Ascending aorta (tissue), 2 donors: ENCODE data around the gene SEPTIN11. TPM values are rescaled to one million over a fixed set of nuclear protein-coding genes. Genes with fewer than 3 reads are reported as not detected.

Experiments used
- DNase-seq, 2 donors: peaks; one replicate each; pipeline ENCODE4 v3.0.0-alpha.2; 2019; ENCODE audit warnings: low spot score in 2 of 2
- H3K27ac ChIP-seq, 2 donors: fragments of 200-600 bp; sonication (generic); one replicate each; pipeline ENCODE4 v1.5.1; 2016 to 2017; ENCODE audit warnings: mild to moderate bottlenecking in 1 of 2
- H3K27me3 ChIP-seq: fragments of 200-600 bp; sonication (generic); one replicate; pipeline ENCODE4 v1.5.1; 2017
- H3K36me3 ChIP-seq, 2 donors: fragments of 200-600 bp; sonication (generic); one replicate each; pipeline ENCODE4 v1.5.1; 2016
- H3K4me1 ChIP-seq, 2 donors: fragments of 200-600 bp; sonication (generic); one replicate each; pipeline ENCODE4 v1.5.1; 2016 to 2017; ENCODE audit warnings: mild to moderate bottlenecking in 1 of 2
- H3K4me3 ChIP-seq, 2 donors: fragments of 200-600 bp; sonication (generic); one replicate each; pipeline ENCODE4 v1.5.1; 2016 to 2017; ENCODE audit warnings: mild to moderate bottlenecking in 1 of 2
- H3K9me3 ChIP-seq, 2 donors: fragments of 200-600 bp; sonication (generic); one replicate each; pipeline ENCODE4 v1.5.1; 2016
- intact Hi-C: fragments of 100-400 bp; cut with DNase I; formaldehyde crosslinking; loops from one replicate; pipeline ENCODE4 v1.15.1; 2023
- total RNA-seq: library from RNA; depleted of rRNA; stranded (reverse); fragments of >200 nt; gene quantifications from one replicate; pipeline ENCODE4 v1.1.0, GENCODE V29; 2016
- TF ChIP-seq, protein P1 (sequence below), 3 experiments: fragments of 200-600 bp in 2 of 3; fragments of 450-650 bp in 1 of 3; sonication (generic) in 2 of 3; IDR thresholded peaks; one replicate each; pipeline ENCODE4 v1.5.1; 2016 to 2019; ENCODE audit warnings: antibody characterized with exemption in 3 of 3, mild to moderate bottlenecking in 1 of 3, moderate library complexity in 1 of 3

SEPTIN11 gene
- total RNA-seq, 1 donor from 2014 or later: 48.0 TPM

DNA sequence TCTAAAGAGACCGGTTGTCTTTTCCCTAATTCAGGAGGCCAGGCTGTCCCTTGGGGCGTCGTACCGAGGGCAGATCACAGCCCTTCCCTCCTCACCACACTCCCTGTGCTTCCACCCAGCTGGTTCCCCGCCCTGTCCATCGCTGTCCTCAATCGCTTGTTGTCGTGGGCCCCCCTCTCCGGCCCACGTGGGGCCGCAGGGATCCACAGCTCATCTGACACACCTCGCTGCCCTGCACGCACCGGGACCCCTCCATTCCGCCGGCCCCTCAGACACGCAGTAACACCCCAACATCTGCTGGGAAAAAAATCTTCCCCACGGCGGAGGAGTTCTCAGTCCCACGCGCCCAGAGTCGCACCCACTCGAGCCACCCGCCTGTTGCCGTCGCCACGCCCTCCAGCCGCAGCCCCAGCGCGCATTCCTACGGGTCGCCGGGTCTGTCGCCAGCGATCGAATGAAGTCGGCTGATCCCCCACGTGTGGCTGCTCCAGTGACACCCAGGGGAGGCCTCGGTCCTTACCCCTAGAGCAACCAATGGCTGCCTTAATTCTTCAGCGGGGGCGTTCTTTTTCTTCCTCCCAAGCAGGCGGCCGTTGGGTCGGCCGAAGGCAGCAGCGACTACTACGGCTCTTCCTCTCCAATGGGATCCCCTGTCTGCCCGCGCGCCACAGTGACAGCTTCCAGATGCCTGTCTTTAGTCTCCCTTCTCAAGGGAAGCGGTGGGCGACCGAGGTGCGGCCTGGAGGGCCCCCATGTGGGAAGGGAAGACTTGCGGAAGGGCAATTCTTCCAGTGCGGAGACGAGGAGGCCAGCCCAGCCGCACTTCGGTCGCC is 893 bp upstream of the SEPTIN11 start:
- peaks cover 4 to 28% of the 10 kb centered on the region in 2 donors for H3K4me1 ChIP-seq
- intact Hi-C loops: loop anchor here (1.0 to 10.0 kb wide), 6 partner anchors 96 to 334 kb away; no protein-coding TSS in a partner anchor
- TF ChIP-seq, protein P1, sequence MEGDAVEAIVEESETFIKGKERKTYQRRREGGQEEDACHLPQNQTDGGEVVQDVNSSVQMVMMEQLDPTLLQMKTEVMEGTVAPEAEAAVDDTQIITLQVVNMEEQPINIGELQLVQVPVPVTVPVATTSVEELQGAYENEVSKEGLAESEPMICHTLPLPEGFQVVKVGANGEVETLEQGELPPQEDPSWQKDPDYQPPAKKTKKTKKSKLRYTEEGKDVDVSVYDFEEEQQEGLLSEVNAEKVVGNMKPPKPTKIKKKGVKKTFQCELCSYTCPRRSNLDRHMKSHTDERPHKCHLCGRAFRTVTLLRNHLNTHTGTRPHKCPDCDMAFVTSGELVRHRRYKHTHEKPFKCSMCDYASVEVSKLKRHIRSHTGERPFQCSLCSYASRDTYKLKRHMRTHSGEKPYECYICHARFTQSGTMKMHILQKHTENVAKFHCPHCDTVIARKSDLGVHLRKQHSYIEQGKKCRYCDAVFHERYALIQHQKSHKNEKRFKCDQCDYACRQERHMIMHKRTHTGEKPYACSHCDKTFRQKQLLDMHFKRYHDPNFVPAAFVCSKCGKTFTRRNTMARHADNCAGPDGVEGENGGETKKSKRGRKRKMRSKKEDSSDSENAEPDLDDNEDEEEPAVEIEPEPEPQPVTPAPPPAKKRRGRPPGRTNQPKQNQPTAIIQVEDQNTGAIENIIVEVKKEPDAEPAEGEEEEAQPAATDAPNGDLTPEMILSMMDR (IDR thresholded peaks at IDR 0.05): no peak
- peak in 1 of 2 donors; percentile 91 for DNase-seq
- no peaks in the 10 kb centered on the region for H3K27me3 ChIP-seq
- H3K9me3 ChIP-seq: no peaks in the 10 kb centered on the region
- peak overlapping the region; percentile 90 to 95 for H3K27ac ChIP-seq
- no peaks in the 10 kb centered on the region for H3K36me3 ChIP-seq
- peak overlapping the region; percentile 59 to 77 for H3K4me3 ChIP-seq

DNA sequence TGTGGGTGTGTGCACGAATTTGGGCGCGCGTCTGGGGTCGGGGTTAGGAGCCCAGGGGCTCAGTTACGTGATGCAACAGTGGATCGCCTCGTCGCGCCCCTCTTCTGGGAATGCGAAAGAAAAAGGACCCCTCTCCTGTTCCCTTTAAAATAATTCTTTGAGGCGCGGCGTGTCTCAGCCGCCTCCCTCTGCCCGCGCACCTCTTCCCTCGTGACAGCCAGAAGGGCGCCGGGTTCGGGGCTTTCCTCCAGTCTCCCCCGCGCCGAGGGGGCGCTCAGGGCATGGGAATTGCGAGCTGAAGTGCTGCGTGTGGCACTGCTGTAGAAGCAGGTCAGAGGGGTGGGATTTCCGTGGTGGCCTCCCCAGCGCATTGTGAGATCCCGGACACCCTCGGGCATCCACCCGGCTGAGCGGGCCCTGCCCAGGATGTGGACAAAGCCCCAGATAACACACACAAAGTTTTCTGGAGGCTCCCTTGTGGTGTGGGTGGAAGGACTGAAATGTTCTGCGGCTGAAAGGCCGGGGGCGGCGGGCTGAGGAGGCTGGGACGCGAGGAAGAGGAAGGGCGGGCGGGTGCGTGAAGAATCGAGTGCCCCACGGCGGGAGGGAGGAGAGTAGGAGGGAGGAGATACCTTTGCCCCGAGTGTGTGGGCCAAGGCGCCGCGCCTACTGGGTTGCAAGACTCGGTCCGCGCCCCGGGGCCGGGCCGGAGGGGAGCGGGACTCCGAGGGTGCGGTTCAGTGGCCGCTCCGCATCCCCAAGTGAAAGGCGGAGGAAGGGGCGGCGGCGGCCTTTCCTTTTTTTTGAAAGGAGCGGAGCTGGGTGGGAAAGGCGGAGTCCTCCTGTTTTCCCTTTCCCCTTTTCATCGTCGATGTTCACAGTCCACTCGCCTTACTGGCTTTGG is 752 bp downstream of the SEPTIN11 start:
- TF ChIP-seq, protein P1 (IDR thresholded peaks at IDR 0.05): peak in 1 of 3 experiments; percentile 8
- no peaks in the 10 kb centered on the region for H3K27me3 ChIP-seq
- peak overlapping the region; percentile 90 to 95 for H3K27ac ChIP-seq
- DNase-seq: peak in 1 of 2 donors; percentile 75
- H3K36me3 ChIP-seq: no peaks in the 10 kb centered on the region
- H3K9me3 ChIP-seq: no peaks in the 10 kb centered on the region
- H3K4me1 ChIP-seq: peaks cover 4 to 34% of the 10 kb centered on the region in 2 donors
- H3K4me3 ChIP-seq: peak overlapping the region; percentile 59 to 77
- intact Hi-C loops: loop anchor here (1.0 to 10.0 kb wide), 4 partner anchors 34 to 436 kb away; no protein-coding TSS in a partner anchor

DNA sequence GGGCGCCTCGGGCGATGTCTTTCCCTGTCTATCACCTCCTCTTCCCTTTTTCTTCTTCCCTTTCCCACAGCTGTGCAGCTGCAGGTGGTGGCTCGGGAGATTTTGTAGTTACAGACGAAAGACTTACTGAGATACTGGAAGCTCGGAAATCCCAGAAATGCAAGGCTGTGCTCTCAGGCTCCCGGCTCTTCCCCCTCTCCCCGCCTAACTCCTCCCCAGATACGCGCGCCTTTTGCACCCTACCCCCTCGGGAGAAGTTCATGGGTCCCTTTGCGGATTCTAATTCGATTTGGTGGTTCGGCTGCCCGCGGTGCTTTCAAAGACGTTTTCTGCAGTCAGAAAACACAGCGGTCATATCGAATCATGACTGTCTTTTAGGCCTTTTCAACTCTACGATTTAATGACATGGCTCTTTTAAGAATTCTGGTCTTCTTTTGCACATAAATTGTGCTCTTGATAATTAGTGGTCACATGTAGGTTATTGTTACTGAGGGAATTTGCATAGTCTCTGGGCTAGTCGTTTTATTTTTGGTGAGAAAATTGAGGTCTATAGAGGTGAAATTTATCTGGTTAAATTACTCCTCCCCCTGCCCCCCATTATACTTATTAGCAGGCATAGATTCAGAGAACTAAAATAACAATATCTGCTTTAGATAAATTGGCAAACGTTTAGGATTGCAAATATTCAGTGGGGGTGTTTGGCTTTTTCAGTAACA is 1.6 kb downstream of the SEPTIN11 start:
- H3K36me3 ChIP-seq: no peaks in the 10 kb centered on the region
- peak overlapping the region; percentile 59 to 77 for H3K4me3 ChIP-seq
- no peak for DNase-seq
- intact Hi-C loops: loop anchor here (1.0 to 10.0 kb wide), 4 partner anchors 33 to 436 kb away; no protein-coding TSS in a partner anchor
- TF ChIP-seq, protein P1 (IDR thresholded peaks at IDR 0.05): no peak
- H3K9me3 ChIP-seq: no peaks in the 10 kb centered on the region
- H3K27ac ChIP-seq: peak overlapping the region; percentile 90 to 95
- H3K27me3 ChIP-seq: no peaks in the 10 kb centered on the region
- peaks cover 4 to 36% of the 10 kb centered on the region in 2 donors for H3K4me1 ChIP-seq

DNA sequence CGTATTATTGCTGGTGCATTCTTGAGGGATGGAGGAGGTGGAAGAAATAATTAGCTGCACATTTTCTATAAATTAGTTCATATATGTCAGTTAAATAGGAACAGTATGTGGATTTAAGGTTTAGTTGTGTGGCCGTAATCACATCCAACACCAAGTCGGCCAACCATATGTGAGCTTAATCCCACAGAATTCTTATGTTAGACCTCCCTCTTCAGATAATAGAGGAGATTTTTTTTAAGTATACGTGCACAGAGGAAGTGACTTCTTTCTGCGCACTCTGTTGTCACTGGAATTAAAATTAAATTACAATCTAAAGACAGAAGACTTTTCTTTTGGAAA is 2.1 kb downstream of the SEPTIN11 start:
- Histone ChIP-seq H3K27ac (no peak overlapping the region), H3K4me3 (peak overlapping the region; percentile 59 to 77), H3K4me1 (peaks cover 4 to 36% of the 10 kb centered on the region in 2 donors), H3K27me3 (no peaks in the 10 kb centered on the region), H3K36me3 (no peaks in the 10 kb centered on the region), H3K9me3 (no peaks in the 10 kb centered on the region)
- TF ChIP-seq, protein P1 (IDR thresholded peaks at IDR 0.05): no peak
- intact Hi-C loops: loop anchor here (2.0 to 10.0 kb wide), 3 partner anchors 51 to 437 kb away; no protein-coding TSS in a partner anchor
- DNase-seq: no peak

GRCh38 chr4:76952071-76952470 is 2.5 kb downstream of the SEPTIN11 start:
- Histone ChIP-seq H3K27ac (no peak overlapping the region), H3K27me3 (no peaks in the 10 kb centered on the region)

More at GRCh38 chr4:76952071-76952470, 2.5 kb downstream of the SEPTIN11 start:
- Histone ChIP-seq H3K36me3 (no peaks in the 10 kb centered on the region), H3K9me3 (no peaks in the 10 kb centered on the region), H3K4me1 (peaks cover 4 to 38% of the 10 kb centered on the region in 2 donors), H3K4me3 (peak overlapping the region in 1 of 2 donors; percentile 77)
- no peak for DNase-seq
- TF ChIP-seq, protein P1 (IDR thresholded peaks at IDR 0.05): no peak
- intact Hi-C loops: loop anchor here (10.0 kb wide), 1 partner anchor 437 kb away; no protein-coding TSS in a partner anchor
